Stimulated activated memory B cell treated with anti-CD40 and anti-IgM and Interleukin-4, amounts not matched to agents 10 μg/mL and 1 μg/mL and 100 μg/mL, for 72 hours (primary cell): Measurements from ENCODE around the gene MYO18B.

Experiments used
- ATAC-seq: fragments of 150-1000 bp; cut with Tn5 transposase; 2 replicates; pipeline ENCODE4 v1.10.0; 2021
- H3K27ac Mint-ChIP-seq: one replicate; pipeline ENCODE4 v1.8.0; 2022; ENCODE audit warnings: mild to moderate bottlenecking, mixed read lengths
- H3K27me3 Mint-ChIP-seq: one replicate; pipeline ENCODE4 v1.8.0; 2022; ENCODE audit warnings: mixed read lengths
- H3K36me3 Mint-ChIP-seq: one replicate; pipeline ENCODE4 v1.8.0; 2022; ENCODE audit warnings: mixed read lengths
- H3K4me1 Mint-ChIP-seq: one replicate; pipeline ENCODE4 v1.8.0; 2022; ENCODE audit warnings: mixed read lengths
- H3K4me3 Mint-ChIP-seq: one replicate; pipeline ENCODE4 v1.8.0; 2022; ENCODE audit warnings: mild to moderate bottlenecking, moderate library complexity, mixed read lengths
- H3K9me3 Mint-ChIP-seq: one replicate; pipeline ENCODE4 v1.8.0; 2022; ENCODE audit warnings: mixed read lengths

MYO18B gene

DNA sequence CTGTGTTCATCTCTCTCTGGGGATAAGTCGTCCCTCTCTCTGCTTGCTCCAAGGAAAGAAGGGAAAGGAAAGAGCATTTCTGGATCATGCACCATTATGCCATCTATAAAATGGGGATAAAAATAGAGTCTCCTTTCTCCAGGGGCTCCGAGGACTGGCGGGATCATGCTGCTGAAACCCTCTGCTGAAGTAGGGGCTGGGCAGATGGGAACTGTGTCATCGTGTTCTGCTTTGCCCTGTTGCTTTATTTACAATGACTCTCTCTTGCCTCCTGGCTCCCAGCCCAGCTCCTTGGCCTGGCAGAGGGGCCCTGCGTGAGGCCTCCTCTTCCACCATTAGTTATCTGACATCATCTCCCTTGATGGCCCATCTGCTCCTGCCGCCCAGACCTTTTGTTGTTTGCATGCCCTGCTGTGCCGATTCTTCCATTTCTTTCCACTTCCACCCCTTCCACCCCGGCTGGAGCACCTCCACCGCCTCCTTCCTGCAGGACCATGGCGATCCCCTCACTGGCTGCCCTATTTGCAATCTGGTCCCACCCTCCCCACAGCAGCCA lies 200.9 kb downstream of the MYO18B start:
- H3K9me3 Mint-ChIP-seq = peaks cover 4% of the 10 kb centered on the region
- no peaks in the 10 kb centered on the region for H3K36me3 Mint-ChIP-seq
- H3K4me1 Mint-ChIP-seq = no peaks in the 10 kb centered on the region
- no peak overlapping the region for H3K4me3 Mint-ChIP-seq
- H3K27me3 Mint-ChIP-seq = peaks cover 43% of the 10 kb centered on the region
- ATAC-seq = no peak
- no peak overlapping the region for H3K27ac Mint-ChIP-seq

DNA sequence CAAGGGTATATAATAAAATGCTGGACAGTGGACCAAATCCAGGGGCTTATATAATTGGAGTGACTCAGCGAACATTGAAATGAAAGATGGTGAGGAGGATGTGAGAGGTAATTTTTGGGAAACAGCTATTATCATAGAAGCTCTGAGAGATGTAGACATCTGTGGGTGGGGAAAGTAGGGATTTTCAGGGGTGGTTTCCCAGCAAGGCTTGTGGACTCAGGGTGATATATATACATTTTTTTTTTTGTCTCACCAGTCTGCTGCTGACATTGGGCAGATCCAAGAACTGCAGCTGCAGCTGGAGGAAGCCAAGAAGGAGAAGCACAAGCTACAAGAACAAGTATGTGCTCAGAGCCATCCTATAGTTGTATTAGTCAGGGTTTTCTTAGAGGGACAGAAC lies 208.1 kb downstream of the MYO18B start:
- no peaks in the 10 kb centered on the region for H3K4me1 Mint-ChIP-seq
- H3K27me3 Mint-ChIP-seq = peaks cover 30% of the 10 kb centered on the region
- no peak overlapping the region for H3K4me3 Mint-ChIP-seq
- no peak overlapping the region for H3K27ac Mint-ChIP-seq
- H3K9me3 Mint-ChIP-seq = peaks cover 6% of the 10 kb centered on the region
- peak; percentile 60 for ATAC-seq
- no peaks in the 10 kb centered on the region for H3K36me3 Mint-ChIP-seq

DNA sequence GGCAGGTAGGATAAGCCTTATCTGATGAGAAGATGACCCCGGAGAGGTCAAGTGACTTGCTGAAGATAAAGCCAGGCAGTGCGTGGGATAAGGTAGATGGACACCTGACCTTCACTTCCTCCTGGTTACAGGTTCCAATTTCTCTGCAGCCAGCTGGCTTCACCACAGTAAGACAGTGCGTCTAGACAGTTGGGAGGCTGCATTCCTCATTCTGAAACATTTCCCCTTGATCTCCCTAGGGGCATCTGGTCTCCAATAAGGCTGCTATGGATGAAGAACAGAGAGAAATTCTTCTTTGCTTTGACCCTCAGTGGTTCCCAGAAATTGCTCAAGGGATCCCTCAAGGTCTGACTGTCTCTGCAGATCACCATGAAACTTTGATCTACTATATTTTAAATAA lies 211.3 kb downstream of the MYO18B start:
- H3K4me1 Mint-ChIP-seq = no peaks in the 10 kb centered on the region
- H3K4me3 Mint-ChIP-seq = no peak overlapping the region
- H3K36me3 Mint-ChIP-seq = no peaks in the 10 kb centered on the region
- no peak for ATAC-seq
- H3K27me3 Mint-ChIP-seq = peaks cover 23% of the 10 kb centered on the region
- peaks cover 1% of the 10 kb centered on the region for H3K9me3 Mint-ChIP-seq
- no peak overlapping the region for H3K27ac Mint-ChIP-seq

- Mint-ChIP-seq H3K27me3 (peaks cover 16% of the 10 kb centered on the region), H3K4me1 (no peaks in the 10 kb centered on the region), H3K27ac (no peak overlapping the region), H3K36me3 (no peaks in the 10 kb centered on the region), H3K4me3 (no peak overlapping the region), H3K9me3 (no peaks in the 10 kb centered on the region)
- no peak for ATAC-seq
These were observed 211.9 kb downstream of the MYO18B start for GRCh38 chr22:25953919-25954318.

GRCh38 chr22:25955323-25955722 lies 213.3 kb downstream of the MYO18B start:
- no peak for ATAC-seq
- Mint-ChIP-seq H3K4me3 (no peak overlapping the region), H3K9me3 (no peaks in the 10 kb centered on the region), H3K27me3 (peaks cover 14% of the 10 kb centered on the region), H3K36me3 (no peaks in the 10 kb centered on the region), H3K27ac (no peak overlapping the region), H3K4me1 (no peaks in the 10 kb centered on the region)

DNA sequence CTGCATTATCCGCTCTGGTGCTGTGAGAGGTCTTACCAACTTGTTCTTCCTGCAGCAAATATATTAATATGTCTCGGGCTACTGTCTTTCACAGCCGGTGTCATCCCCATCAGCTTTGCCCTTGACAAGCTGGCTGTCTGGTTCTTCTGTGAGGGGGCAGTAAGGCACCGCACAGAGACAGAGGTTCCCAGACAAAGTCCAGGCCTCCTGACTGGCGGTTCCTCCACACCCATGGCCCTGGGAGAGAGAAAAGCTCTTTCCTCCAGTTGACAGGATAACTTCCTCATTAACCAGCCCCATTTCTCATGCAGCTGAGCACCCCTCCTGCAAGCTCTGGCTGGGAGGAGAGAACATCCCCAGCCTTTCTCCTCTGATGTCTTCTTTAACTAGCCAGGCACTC lies 214.8 kb downstream of the MYO18B start:
- Mint-ChIP-seq H3K4me3 (no peak overlapping the region), H3K4me1 (no peaks in the 10 kb centered on the region), H3K36me3 (no peaks in the 10 kb centered on the region), H3K27ac (no peak overlapping the region), H3K9me3 (no peaks in the 10 kb centered on the region), H3K27me3 (peaks cover 23% of the 10 kb centered on the region)
- no peak for ATAC-seq

GRCh38 chr22:25959818-25960774 lies 218.1 kb downstream of the MYO18B start:
- H3K4me1 Mint-ChIP-seq = no peaks in the 10 kb centered on the region
- no peak for ATAC-seq
- no peaks in the 10 kb centered on the region for H3K36me3 Mint-ChIP-seq
- no peak overlapping the region for H3K4me3 Mint-ChIP-seq
- H3K9me3 Mint-ChIP-seq = peaks cover 7% of the 10 kb centered on the region
- no peak overlapping the region for H3K27ac Mint-ChIP-seq
- H3K27me3 Mint-ChIP-seq = peaks cover 29% of the 10 kb centered on the region

- peaks cover 36% of the 10 kb centered on the region for H3K27me3 Mint-ChIP-seq
These were observed 219.7 kb downstream of the MYO18B start for GRCh38 chr22:25961699-25962098.

GRCh38 chr22:25962711-25963110 lies 220.7 kb downstream of the MYO18B start:
- no peaks in the 10 kb centered on the region for H3K4me1 Mint-ChIP-seq
- H3K36me3 Mint-ChIP-seq = no peaks in the 10 kb centered on the region
- no peak overlapping the region for H3K4me3 Mint-ChIP-seq
- peaks cover 7% of the 10 kb centered on the region for H3K9me3 Mint-ChIP-seq
- no peak for ATAC-seq
- no peak overlapping the region for H3K27ac Mint-ChIP-seq
- H3K27me3 Mint-ChIP-seq = peaks cover 45% of the 10 kb centered on the region

More at GRCh38 chr22:25961699-25962098, 219.7 kb downstream of the MYO18B start:
- no peaks in the 10 kb centered on the region for H3K4me1 Mint-ChIP-seq
- no peak overlapping the region for H3K27ac Mint-ChIP-seq
- no peaks in the 10 kb centered on the region for H3K36me3 Mint-ChIP-seq
- ATAC-seq = no peak
- H3K9me3 Mint-ChIP-seq = peaks cover 7% of the 10 kb centered on the region
- H3K4me3 Mint-ChIP-seq = no peak overlapping the region

DNA sequence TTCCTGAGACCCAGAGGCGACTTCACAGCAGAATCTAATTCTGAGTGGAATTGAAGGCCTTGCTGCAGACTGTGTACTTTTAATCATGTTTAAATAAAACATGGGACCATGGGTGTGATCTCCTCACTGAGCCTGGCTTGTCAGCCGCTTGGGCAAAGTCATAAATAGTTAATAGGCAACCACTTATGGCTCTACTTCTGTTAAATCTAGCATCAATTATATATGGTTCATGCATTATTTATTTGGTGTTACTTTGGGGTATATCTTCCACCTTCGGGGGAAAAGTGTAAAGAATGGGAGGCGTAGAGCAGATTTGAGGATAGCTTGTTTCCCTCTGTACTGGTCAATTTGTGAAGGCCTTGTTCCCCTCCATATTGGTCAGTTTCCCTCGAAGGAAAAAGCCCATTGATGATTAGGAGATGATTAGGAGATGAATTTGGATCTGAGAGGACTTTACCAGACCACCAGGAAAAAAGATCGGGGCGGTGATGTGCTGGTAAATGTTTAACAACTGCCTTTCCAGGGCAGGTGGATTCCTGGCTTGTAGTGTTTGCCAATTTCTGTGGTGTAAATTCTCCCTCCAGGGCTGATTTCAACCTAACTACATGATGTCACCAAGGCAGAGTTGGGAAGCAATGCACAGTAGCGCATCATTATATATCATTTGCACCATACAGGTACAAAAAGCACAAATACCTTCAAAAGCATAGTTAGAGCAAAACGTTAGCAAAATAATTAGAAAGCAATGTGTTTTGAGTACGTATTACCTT lies 223.2 kb downstream of the MYO18B start:
- H3K9me3 Mint-ChIP-seq = peaks cover 7% of the 10 kb centered on the region
- H3K4me3 Mint-ChIP-seq = no peak overlapping the region
- ATAC-seq = no peak
- H3K36me3 Mint-ChIP-seq = no peaks in the 10 kb centered on the region
- no peak overlapping the region for H3K27ac Mint-ChIP-seq
- H3K27me3 Mint-ChIP-seq = peaks cover 44% of the 10 kb centered on the region
- H3K4me1 Mint-ChIP-seq = no peaks in the 10 kb centered on the region

DNA sequence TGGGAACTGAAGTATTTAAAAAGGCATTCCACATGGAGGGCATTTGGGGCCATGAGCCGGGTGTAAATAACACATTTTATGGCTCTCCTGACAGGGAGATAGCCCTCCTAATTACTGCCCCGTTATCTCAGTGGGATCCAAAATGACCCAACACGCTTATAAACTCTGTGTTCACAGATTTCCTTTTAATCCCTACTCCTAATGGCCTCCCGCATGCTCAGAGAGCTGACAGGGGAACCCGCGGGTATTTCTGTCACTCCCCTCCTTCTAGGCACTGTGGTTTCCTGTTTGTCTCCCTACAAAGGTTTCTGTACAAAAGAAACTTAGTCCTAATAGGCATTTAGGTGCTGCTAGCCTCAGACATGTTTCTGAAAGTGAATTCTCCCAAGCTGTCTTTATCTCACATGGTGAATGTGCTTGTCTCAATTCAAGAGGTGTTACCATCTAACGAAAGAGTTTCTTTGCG lies 224.5 kb downstream of the MYO18B start:
- H3K4me1 Mint-ChIP-seq = no peaks in the 10 kb centered on the region
- H3K4me3 Mint-ChIP-seq = no peak overlapping the region
- H3K36me3 Mint-ChIP-seq = no peaks in the 10 kb centered on the region
- H3K27ac Mint-ChIP-seq = no peak overlapping the region
- H3K9me3 Mint-ChIP-seq = peaks cover 7% of the 10 kb centered on the region
- H3K27me3 Mint-ChIP-seq = peaks cover 34% of the 10 kb centered on the region
- ATAC-seq = no peak

GRCh38 chr22:25969286-25969685 lies 227.3 kb downstream of the MYO18B start:
- no peaks in the 10 kb centered on the region for H3K36me3 Mint-ChIP-seq
- H3K9me3 Mint-ChIP-seq = no peaks in the 10 kb centered on the region
- H3K4me1 Mint-ChIP-seq = no peaks in the 10 kb centered on the region
- no peak overlapping the region for H3K27ac Mint-ChIP-seq
- no peak overlapping the region for H3K4me3 Mint-ChIP-seq
- no peak for ATAC-seq
- H3K27me3 Mint-ChIP-seq = peaks cover 17% of the 10 kb centered on the region

GRCh38 chr22:25969901-25970300 lies 227.9 kb downstream of the MYO18B start:
- no peaks in the 10 kb centered on the region for H3K4me1 Mint-ChIP-seq
- H3K9me3 Mint-ChIP-seq = no peaks in the 10 kb centered on the region
- H3K4me3 Mint-ChIP-seq = no peak overlapping the region
- H3K27ac Mint-ChIP-seq = no peak overlapping the region
- no peak for ATAC-seq
- H3K36me3 Mint-ChIP-seq = no peaks in the 10 kb centered on the region
- peaks cover 23% of the 10 kb centered on the region for H3K27me3 Mint-ChIP-seq

DNA sequence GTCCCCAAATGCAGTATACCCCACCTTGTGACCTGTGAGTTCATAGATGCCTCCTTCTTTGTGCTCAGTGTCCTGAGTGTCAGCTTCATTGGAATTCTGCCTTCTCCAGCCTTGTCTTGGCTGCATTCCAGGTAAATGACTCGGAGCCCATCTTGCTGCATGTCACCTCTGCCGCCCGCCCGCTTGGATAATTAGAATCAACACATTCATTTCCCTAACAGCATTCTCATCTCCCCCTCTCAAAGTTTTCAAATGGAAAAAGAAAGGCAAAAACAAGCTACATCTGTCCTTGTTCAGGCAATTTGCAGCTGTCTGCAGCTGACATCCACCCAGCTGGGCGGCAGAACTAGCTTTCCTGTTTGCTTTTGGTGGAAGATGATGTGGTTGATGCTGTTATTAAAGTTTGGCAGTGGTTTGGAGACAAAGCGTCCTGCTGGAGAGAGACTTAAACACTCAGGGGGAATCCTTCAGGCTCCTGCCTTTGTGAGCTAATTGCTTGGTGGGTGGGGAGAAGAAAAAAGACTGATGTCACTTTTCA lies 228.5 kb downstream of the MYO18B start:
- no peak for ATAC-seq
- H3K9me3 Mint-ChIP-seq = no peaks in the 10 kb centered on the region

More for the DNA sequence above, 228.5 kb downstream of the MYO18B start:
- Mint-ChIP-seq H3K27me3 (peaks cover 25% of the 10 kb centered on the region), H3K4me3 (no peak overlapping the region), H3K36me3 (no peaks in the 10 kb centered on the region), H3K4me1 (no peaks in the 10 kb centered on the region), H3K27ac (no peak overlapping the region)
